ENCODE results near the gene KREMEN1.
A peak's percentile ranks its signal among the peaks of the same experiment; 100 is the strongest.

The KREMEN1 gene

GRCh38 chr22:29204455-29205183, 131.8 kb downstream of the KREMEN1 start:
- Histone ChIP-seq H3K9me3 (ENCODE audit: insufficient read depth, low read depth, low read length) (no peaks in the 10 kb centered on the region), H3K9ac (ENCODE audit: low read depth, low read length) (no peak overlapping the region), H3K27ac (ENCODE audit: low read length) (no peak overlapping the region), H3K4me3 (ENCODE audit: low read length) (no peak overlapping the region), H3K27me3 (ENCODE audit: insufficient read depth, low read length) (peaks cover 13% of the 10 kb centered on the region; the same call in 1 of the 2 replicates), H3K4me1 (ENCODE audit: insufficient read depth, low read length) (peaks cover 4% of the 10 kb centered on the region; the same call in 1 of the 2 replicates), H3K36me3 (ENCODE audit: insufficient read depth, low read depth, low read length) (no peaks in the 10 kb centered on the region)

- Histone ChIP-seq H3K9me3 (ENCODE audit: insufficient read depth, low read depth, low read length) (no peaks in the 10 kb centered on the region), H3K4me3 (ENCODE audit: low read length) (peak overlapping the region; percentile 62; the same call in 1 of the 2 replicates), H3K27me3 (ENCODE audit: insufficient read depth, low read length) (peaks cover 13% of the 10 kb centered on the region; the same call in 1 of the 2 replicates), H3K9ac (ENCODE audit: low read depth, low read length) (no peak overlapping the region), H3K27ac (ENCODE audit: low read length) (no peak overlapping the region), H3K4me1 (ENCODE audit: insufficient read depth, low read length) (peaks cover 7% of the 10 kb centered on the region; the same call in 1 of the 2 replicates), H3K36me3 (ENCODE audit: insufficient read depth, low read depth, low read length) (no peaks in the 10 kb centered on the region)
These were observed 132.4 kb downstream of the KREMEN1 start for GRCh38 chr22:29205252-29205593.

- Histone ChIP-seq H3K4me3 (ENCODE audit: low read length) (peak within 1 kb of the TSS; percentile 79), H3K27ac (ENCODE audit: low read length) (no peak within 1 kb of the TSS), H3K27me3 (ENCODE audit: insufficient read depth, low read length) (peaks cover 13% of the 10 kb centered on the region; the same call in 1 of the 2 replicates), H3K36me3 (ENCODE audit: insufficient read depth, low read depth, low read length) (no peaks in the 10 kb centered on the region), H3K9ac (ENCODE audit: low read depth, low read length) (peak within 1 kb of the TSS; percentile 70; the same call in 1 of the 2 replicates), H3K4me1 (ENCODE audit: insufficient read depth, low read length) (peaks cover 7% of the 10 kb centered on the region; the same call in 1 of the 2 replicates), H3K9me3 (ENCODE audit: insufficient read depth, low read depth, low read length) (no peaks in the 10 kb centered on the region)
These were observed 132.9 kb downstream of the KREMEN1 start, which contains the start of gene EMID1 for GRCh38 chr22:29205594-29206371. TSS of gene EMID1 (plus strand) at chr22:29205896. CDS start at chr22:29206039, 143 bp downstream.

- Histone ChIP-seq H3K9me3 (ENCODE audit: insufficient read depth, low read depth, low read length) (no peaks in the 10 kb centered on the region), H3K27ac (ENCODE audit: low read length) (no peak overlapping the region), H3K9ac (ENCODE audit: low read depth, low read length) (peak overlapping the region; percentile 70; the same call in 1 of the 2 replicates), H3K4me1 (ENCODE audit: insufficient read depth, low read length) (peaks cover 7% of the 10 kb centered on the region; the same call in 1 of the 2 replicates), H3K4me3 (ENCODE audit: low read length) (peak overlapping the region; percentile 79), H3K36me3 (ENCODE audit: insufficient read depth, low read depth, low read length) (no peaks in the 10 kb centered on the region), H3K27me3 (ENCODE audit: insufficient read depth, low read length) (peaks cover 13% of the 10 kb centered on the region; the same call in 1 of the 2 replicates)
These were observed 133.8 kb downstream of the KREMEN1 start for GRCh38 chr22:29206372-29207242.

- Histone ChIP-seq H3K36me3 (ENCODE audit: insufficient read depth, low read depth, low read length) (no peaks in the 10 kb centered on the region), H3K27ac (ENCODE audit: low read length) (no peak overlapping the region), H3K4me3 (ENCODE audit: low read length) (peak overlapping the region; percentile 79; the same call in 1 of the 2 replicates), H3K9ac (ENCODE audit: low read depth, low read length) (no peak overlapping the region), H3K4me1 (ENCODE audit: insufficient read depth, low read length) (peaks cover 7% of the 10 kb centered on the region; the same call in 1 of the 2 replicates), H3K27me3 (ENCODE audit: insufficient read depth, low read length) (peaks cover 13% of the 10 kb centered on the region; the same call in 1 of the 2 replicates), H3K9me3 (ENCODE audit: insufficient read depth, low read depth, low read length) (no peaks in the 10 kb centered on the region)
These were observed 134.4 kb downstream of the KREMEN1 start for GRCh38 chr22:29207243-29207550.

- Histone ChIP-seq H3K4me1 (ENCODE audit: insufficient read depth, low read length) (peaks cover 7% of the 10 kb centered on the region; the same call in 1 of the 2 replicates), H3K27me3 (ENCODE audit: insufficient read depth, low read length) (peaks cover 13% of the 10 kb centered on the region; the same call in 1 of the 2 replicates), H3K36me3 (ENCODE audit: insufficient read depth, low read depth, low read length) (no peaks in the 10 kb centered on the region), H3K27ac (ENCODE audit: low read length) (no peak overlapping the region), H3K9me3 (ENCODE audit: insufficient read depth, low read depth, low read length) (no peaks in the 10 kb centered on the region), H3K9ac (ENCODE audit: low read depth, low read length) (no peak overlapping the region), H3K4me3 (ENCODE audit: low read length) (no peak overlapping the region)
These were observed 135.0 kb downstream of the KREMEN1 start for GRCh38 chr22:29207562-29208501.

- Histone ChIP-seq H3K9ac (ENCODE audit: low read depth, low read length) (no peak overlapping the region), H3K27me3 (ENCODE audit: insufficient read depth, low read length) (peaks cover 13% of the 10 kb centered on the region; the same call in 1 of the 2 replicates), H3K27ac (ENCODE audit: low read length) (no peak overlapping the region), H3K4me1 (ENCODE audit: insufficient read depth, low read length) (peaks cover 7% of the 10 kb centered on the region; the same call in 1 of the 2 replicates), H3K9me3 (ENCODE audit: insufficient read depth, low read depth, low read length) (no peaks in the 10 kb centered on the region), H3K36me3 (ENCODE audit: insufficient read depth, low read depth, low read length) (no peaks in the 10 kb centered on the region), H3K4me3 (ENCODE audit: low read length) (no peak overlapping the region)
These were observed 135.6 kb downstream of the KREMEN1 start for GRCh38 chr22:29208502-29208862.

GRCh38 chr22:29208879-29209623, 136.2 kb downstream of the KREMEN1 start:
- Histone ChIP-seq H3K27me3 (ENCODE audit: insufficient read depth, low read length) (peaks cover 13% of the 10 kb centered on the region; the same call in 1 of the 2 replicates), H3K9ac (ENCODE audit: low read depth, low read length) (no peak overlapping the region), H3K9me3 (ENCODE audit: insufficient read depth, low read depth, low read length) (no peaks in the 10 kb centered on the region), H3K4me3 (ENCODE audit: low read length) (no peak overlapping the region), H3K4me1 (ENCODE audit: insufficient read depth, low read length) (peaks cover 7% of the 10 kb centered on the region; the same call in 1 of the 2 replicates), H3K36me3 (ENCODE audit: insufficient read depth, low read depth, low read length) (no peaks in the 10 kb centered on the region), H3K27ac (ENCODE audit: low read length) (no peak overlapping the region)

- Histone ChIP-seq H3K9me3 (ENCODE audit: insufficient read depth, low read depth, low read length) (no peaks in the 10 kb centered on the region), H3K36me3 (ENCODE audit: insufficient read depth, low read depth, low read length) (no peaks in the 10 kb centered on the region), H3K27ac (ENCODE audit: low read length) (no peak overlapping the region), H3K4me3 (ENCODE audit: low read length) (no peak overlapping the region), H3K4me1 (ENCODE audit: insufficient read depth, low read length) (peaks cover 7% of the 10 kb centered on the region; the same call in 1 of the 2 replicates), H3K9ac (ENCODE audit: low read depth, low read length) (no peak overlapping the region), H3K27me3 (ENCODE audit: insufficient read depth, low read length) (peaks cover 13% of the 10 kb centered on the region; the same call in 1 of the 2 replicates)
These were observed 136.7 kb downstream of the KREMEN1 start for GRCh38 chr22:29209624-29209929.

GRCh38 chr22:29211066-29211465, 138.2 kb downstream of the KREMEN1 start:
- Histone ChIP-seq H3K4me1 (ENCODE audit: insufficient read depth, low read length) (peaks cover 10% of the 10 kb centered on the region; the same call in 1 of the 2 replicates), H3K9me3 (ENCODE audit: insufficient read depth, low read depth, low read length) (no peaks in the 10 kb centered on the region), H3K27ac (ENCODE audit: low read length) (no peak overlapping the region), H3K4me3 (ENCODE audit: low read length) (no peak overlapping the region), H3K27me3 (ENCODE audit: insufficient read depth, low read length) (peaks cover 4% of the 10 kb centered on the region; the same call in 1 of the 2 replicates), H3K36me3 (ENCODE audit: insufficient read depth, low read depth, low read length) (no peaks in the 10 kb centered on the region), H3K9ac (ENCODE audit: low read depth, low read length) (no peak overlapping the region)
